GM12878 (cell line): ENCODE results near the gene CD72. TPM values are rescaled to one million over a fixed set of nuclear protein-coding genes. Genes with fewer than 3 reads are reported as not detected.

ENCODE experiments used
- CEBPB ChIP-seq, 2 experiments: fragments of 150-350 bp in 1 of 2; IDR thresholded peaks; 2 replicates each; pipeline ENCODE4 v1.6.1; 2012 to 2014; ENCODE audit warnings: low read depth in 2 of 2, low read length in 2 of 2, borderline replicate concordance in 1 of 2, inconsistent platforms in 1 of 2
- JUNB ChIP-seq: IDR thresholded peaks from 2 replicates; pipeline ENCODE4 v1.6.1; 2016; ENCODE audit warnings: antibody characterized with exemption, mild to moderate bottlenecking
- RUNX3 ChIP-seq: IDR thresholded peaks from 2 replicates; pipeline ENCODE4 v1.6.1; 2012; ENCODE audit warnings: low read length, inconsistent platforms
- TBL1XR1 ChIP-seq: IDR thresholded peaks from 2 replicates; pipeline ENCODE4 v1.6.1; 2012; ENCODE audit warnings: low read depth, low read length, improper control_type of control experiment
- ZNF384 ChIP-seq: IDR thresholded peaks from 2 replicates; pipeline ENCODE4 v1.6.1; 2012; ENCODE audit warnings: low read depth, mild to moderate bottlenecking, low read length, improper control_type of control experiment, borderline replicate concordance
- polyA plus RNA-seq, 11 experiments: library from polyadenylated mRNA; depleted of rRNA in 4 of 11; unstranded in 6 of 11; stranded (reverse) in 5 of 11; fragments of >200 nt; fragmentation: Nextera tagmentation in 4 of 11; fragmentation: Illumina TruSeq in 1 of 11; extraction: Ambion mirVana in 4 of 11; extraction: Trizol in 1 of 11; gene quantifications; 1 replicate in 1 of 11; 2 replicates in 10 of 11; pipeline versions ENCODE4 v1.2.1 to v1.2.3, GENCODE V29; 2011 to 2016; ENCODE audit warnings: inconsistent platforms in 2 of 11, missing spikeins in 2 of 11, low read depth in 1 of 11
- total RNA-seq, 4 experiments: library from RNA; depleted of rRNA in 3 of 4; stranded (reverse); fragments of >200 nt in 3 of 4; fragmentation: Illumina TruSeq in 1 of 4; extraction: Trizol in 1 of 4; gene quantifications; 2 replicates each; pipeline versions ENCODE4 v1.2.1 to v1.2.3, GENCODE V29; 2013 to 2021
- TF ChIP-seq, protein P1 (sequence below): fragments of 450-650 bp; IDR thresholded peaks from 2 replicates; pipeline ENCODE4 v1.6.1; 2018; ENCODE audit warnings: borderline replicate concordance, mild to moderate bottlenecking; ENCODE audit not compliant: partially characterized antibody
- TF ChIP-seq, protein P2 (sequence below): fragments of 450-650 bp; IDR thresholded peaks from 2 replicates; pipeline ENCODE4 v1.6.1; 2017; ENCODE audit warnings: mild to moderate bottlenecking, low read depth, inconsistent platforms; ENCODE audit not compliant: poor library complexity, severe bottlenecking
- TF ChIP-seq, protein P3 (sequence below): IDR thresholded peaks from 2 replicates; pipeline ENCODE4 v1.6.1; 2012; ENCODE audit warnings: low read depth, low read length, improper control_type of control experiment
- TF ChIP-seq, protein P4 (sequence below): fragments of 450-650 bp; IDR thresholded peaks from 2 replicates; pipeline ENCODE4 v1.6.1; 2016; ENCODE audit warnings: mild to moderate bottlenecking
- TF ChIP-seq, protein P5 (sequence below): IDR thresholded peaks from 2 replicates; pipeline ENCODE4 v1.6.1; 2011; ENCODE audit warnings: borderline replicate concordance, low read depth, mild to moderate bottlenecking, moderate library complexity, low read length; ENCODE audit not compliant: insufficient read depth, poor library complexity, severe bottlenecking
- TF ChIP-seq, protein P6 (sequence below): fragments of 150-350 bp; IDR thresholded peaks from 2 replicates; pipeline ENCODE4 v1.6.1; 2014; ENCODE audit warnings: mild to moderate bottlenecking, low read depth, low read length
- TF ChIP-seq, protein P7 (sequence below): fragments of 450-650 bp; IDR thresholded peaks from 2 replicates; pipeline ENCODE4 v1.6.1; 2017; ENCODE audit warnings: mild to moderate bottlenecking

CD72 gene
- total and polyA plus RNA-seq, 10 of the 15 experiments (the other 5 are each of a cell fraction or from before 2014, with no cell fraction given): 2.1 to 14.2 (median 4.4) TPM

DNA sequence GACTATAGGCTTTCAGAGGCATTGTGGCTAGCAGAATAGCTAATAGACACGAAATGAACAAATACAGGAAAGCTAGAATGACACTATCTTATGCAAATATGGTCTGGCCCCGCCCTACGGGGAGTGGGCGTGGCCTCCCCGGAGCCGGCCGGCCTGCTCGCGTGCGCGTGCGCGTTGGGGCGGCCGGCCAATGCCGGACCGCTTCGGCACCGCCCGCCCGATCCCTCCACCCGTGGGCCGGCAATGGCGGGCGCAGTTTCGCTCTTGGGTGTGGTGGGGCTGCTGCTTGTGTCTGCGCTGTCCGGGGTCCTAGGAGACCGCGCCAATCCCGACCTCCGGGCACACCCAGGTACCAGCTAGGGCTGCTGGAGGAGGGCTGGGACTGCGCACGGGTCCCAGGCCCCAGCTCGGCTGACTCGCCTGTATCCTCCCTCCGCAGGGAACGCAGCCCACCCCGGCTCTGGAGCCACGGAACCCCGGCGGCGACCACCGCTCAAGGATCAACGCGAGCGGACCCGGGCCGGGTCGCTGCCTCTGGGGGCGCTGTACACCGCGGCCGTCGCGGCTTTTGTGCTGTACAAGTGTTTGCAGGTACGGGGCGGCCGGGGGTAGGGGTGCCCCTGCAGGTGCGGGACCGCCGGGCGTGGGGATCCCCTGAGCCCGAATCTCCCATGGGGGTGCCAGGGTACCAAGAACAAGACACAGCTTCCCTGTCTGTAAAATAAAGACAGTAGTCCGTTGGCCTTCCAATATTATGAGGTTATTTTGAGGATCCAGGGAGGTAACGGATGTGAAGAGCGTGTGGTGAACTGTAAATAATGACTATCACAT, 40.1 kb upstream of the CD72 start, which contains the start of gene CCDC107 (continued):
- TF ChIP-seq, protein P1, sequence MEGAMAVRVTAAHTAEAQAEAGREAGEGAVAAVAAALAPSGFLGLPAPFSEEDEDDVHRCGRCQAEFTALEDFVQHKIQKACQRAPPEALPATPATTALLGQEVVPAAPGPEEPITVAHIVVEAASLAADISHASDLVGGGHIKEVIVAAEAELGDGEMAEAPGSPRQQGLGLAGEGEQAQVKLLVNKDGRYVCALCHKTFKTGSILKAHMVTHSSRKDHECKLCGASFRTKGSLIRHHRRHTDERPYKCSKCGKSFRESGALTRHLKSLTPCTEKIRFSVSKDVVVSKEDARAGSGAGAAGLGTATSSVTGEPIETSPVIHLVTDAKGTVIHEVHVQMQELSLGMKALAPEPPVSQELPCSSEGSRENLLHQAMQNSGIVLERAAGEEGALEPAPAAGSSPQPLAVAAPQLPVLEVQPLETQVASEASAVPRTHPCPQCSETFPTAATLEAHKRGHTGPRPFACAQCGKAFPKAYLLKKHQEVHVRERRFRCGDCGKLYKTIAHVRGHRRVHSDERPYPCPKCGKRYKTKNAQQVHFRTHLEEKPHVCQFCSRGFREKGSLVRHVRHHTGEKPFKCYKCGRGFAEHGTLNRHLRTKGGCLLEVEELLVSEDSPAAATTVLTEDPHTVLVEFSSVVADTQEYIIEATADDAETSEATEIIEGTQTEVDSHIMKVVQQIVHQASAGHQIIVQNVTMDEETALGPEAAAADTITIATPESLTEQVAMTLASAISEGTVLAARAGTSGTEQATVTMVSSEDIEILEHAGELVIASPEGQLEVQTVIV: no peak
- TF ChIP-seq, protein P2, sequence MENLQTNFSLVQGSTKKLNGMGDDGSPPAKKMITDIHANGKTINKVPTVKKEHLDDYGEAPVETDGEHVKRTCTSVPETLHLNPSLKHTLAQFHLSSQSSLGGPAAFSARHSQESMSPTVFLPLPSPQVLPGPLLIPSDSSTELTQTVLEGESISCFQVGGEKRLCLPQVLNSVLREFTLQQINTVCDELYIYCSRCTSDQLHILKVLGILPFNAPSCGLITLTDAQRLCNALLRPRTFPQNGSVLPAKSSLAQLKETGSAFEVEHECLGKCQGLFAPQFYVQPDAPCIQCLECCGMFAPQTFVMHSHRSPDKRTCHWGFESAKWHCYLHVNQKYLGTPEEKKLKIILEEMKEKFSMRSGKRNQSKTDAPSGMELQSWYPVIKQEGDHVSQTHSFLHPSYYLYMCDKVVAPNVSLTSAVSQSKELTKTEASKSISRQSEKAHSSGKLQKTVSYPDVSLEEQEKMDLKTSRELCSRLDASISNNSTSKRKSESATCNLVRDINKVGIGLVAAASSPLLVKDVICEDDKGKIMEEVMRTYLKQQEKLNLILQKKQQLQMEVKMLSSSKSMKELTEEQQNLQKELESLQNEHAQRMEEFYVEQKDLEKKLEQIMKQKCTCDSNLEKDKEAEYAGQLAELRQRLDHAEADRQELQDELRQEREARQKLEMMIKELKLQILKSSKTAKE: peak; percentile 15
- no peak for TF ChIP-seq JUNB
- TF ChIP-seq, protein P3, sequence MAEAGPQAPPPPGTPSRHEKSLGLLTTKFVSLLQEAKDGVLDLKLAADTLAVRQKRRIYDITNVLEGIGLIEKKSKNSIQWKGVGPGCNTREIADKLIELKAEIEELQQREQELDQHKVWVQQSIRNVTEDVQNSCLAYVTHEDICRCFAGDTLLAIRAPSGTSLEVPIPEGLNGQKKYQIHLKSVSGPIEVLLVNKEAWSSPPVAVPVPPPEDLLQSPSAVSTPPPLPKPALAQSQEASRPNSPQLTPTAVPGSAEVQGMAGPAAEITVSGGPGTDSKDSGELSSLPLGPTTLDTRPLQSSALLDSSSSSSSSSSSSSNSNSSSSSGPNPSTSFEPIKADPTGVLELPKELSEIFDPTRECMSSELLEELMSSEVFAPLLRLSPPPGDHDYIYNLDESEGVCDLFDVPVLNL: no peak
- TF ChIP-seq, protein P4, sequence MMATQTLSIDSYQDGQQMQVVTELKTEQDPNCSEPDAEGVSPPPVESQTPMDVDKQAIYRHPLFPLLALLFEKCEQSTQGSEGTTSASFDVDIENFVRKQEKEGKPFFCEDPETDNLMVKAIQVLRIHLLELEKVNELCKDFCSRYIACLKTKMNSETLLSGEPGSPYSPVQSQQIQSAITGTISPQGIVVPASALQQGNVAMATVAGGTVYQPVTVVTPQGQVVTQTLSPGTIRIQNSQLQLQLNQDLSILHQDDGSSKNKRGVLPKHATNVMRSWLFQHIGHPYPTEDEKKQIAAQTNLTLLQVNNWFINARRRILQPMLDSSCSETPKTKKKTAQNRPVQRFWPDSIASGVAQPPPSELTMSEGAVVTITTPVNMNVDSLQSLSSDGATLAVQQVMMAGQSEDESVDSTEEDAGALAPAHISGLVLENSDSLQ: no peak
- no peak for TF ChIP-seq RUNX3
- TF ChIP-seq, protein P5, sequence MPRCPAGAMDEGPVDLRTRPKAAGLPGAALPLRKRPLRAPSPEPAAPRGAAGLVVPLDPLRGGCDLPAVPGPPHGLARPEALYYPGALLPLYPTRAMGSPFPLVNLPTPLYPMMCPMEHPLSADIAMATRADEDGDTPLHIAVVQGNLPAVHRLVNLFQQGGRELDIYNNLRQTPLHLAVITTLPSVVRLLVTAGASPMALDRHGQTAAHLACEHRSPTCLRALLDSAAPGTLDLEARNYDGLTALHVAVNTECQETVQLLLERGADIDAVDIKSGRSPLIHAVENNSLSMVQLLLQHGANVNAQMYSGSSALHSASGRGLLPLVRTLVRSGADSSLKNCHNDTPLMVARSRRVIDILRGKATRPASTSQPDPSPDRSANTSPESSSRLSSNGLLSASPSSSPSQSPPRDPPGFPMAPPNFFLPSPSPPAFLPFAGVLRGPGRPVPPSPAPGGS: no peak
- no peak for TF ChIP-seq TBL1XR1
- TF ChIP-seq, protein P6, sequence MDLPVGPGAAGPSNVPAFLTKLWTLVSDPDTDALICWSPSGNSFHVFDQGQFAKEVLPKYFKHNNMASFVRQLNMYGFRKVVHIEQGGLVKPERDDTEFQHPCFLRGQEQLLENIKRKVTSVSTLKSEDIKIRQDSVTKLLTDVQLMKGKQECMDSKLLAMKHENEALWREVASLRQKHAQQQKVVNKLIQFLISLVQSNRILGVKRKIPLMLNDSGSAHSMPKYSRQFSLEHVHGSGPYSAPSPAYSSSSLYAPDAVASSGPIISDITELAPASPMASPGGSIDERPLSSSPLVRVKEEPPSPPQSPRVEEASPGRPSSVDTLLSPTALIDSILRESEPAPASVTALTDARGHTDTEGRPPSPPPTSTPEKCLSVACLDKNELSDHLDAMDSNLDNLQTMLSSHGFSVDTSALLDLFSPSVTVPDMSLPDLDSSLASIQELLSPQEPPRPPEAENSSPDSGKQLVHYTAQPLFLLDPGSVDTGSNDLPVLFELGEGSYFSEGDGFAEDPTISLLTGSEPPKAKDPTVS: 0 out of 2 replicates have a peak, but pooled peaks have one; percentile 6
- no peak for TF ChIP-seq CEBPB (IDR thresholded peaks at IDR 0.05; ENCODE audit: borderline replicate concordance in 1 of 2, low read depth in 2 of 2, low read length in 2 of 2)
- no peak for TF ChIP-seq ZNF384
- TF ChIP-seq, protein P7, sequence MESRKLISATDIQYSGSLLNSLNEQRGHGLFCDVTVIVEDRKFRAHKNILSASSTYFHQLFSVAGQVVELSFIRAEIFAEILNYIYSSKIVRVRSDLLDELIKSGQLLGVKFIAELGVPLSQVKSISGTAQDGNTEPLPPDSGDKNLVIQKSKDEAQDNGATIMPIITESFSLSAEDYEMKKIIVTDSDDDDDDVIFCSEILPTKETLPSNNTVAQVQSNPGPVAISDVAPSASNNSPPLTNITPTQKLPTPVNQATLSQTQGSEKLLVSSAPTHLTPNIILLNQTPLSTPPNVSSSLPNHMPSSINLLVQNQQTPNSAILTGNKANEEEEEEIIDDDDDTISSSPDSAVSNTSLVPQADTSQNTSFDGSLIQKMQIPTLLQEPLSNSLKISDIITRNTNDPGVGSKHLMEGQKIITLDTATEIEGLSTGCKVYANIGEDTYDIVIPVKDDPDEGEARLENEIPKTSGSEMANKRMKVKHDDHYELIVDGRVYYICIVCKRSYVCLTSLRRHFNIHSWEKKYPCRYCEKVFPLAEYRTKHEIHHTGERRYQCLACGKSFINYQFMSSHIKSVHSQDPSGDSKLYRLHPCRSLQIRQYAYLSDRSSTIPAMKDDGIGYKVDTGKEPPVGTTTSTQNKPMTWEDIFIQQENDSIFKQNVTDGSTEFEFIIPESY: no peak
